GM19238 (cell line): ENCODE data around the gene GABRD.

Experiments
- DNase-seq: peaks from one replicate; pipeline ENCODE4 v3.0.0; 2011; ENCODE audit warnings: low spot score; ENCODE audit not compliant: insufficient read length

GABRD gene

GRCh38 chr1:2074944-2075740 is 56.0 kb downstream of the GABRD start:
- DNase-seq: no peak

GRCh38 chr1:2076826-2077225 is 57.7 kb downstream of the GABRD start:
- DNase-seq: no peak

GRCh38 chr1:2078170-2078569 is 59.0 kb downstream of the GABRD start:
- DNase-seq: no peak

GRCh38 chr1:2079396-2080085 is 60.4 kb downstream of the GABRD start:
- no peak for DNase-seq

DNA sequence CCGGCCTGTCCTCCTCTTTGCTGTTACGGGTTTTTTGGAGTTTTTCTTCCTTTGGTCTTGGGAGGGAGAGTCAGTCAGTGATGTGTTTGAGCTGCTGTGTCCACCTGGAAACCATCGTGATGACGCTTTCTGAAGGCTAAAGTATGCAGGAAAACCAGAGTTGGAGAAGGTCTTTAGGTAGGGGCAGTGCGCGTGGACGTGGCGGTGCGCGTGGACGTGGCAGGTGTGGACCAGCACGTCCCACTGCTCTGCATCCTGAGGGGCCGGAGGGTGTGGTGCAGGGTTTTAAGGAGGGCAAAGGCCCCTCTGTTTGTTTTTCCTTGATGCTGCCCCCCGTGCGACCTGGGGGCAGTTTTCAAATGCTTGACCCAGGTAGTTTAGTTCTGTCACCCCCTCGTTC is 61.0 kb downstream of the GABRD start:
- DNase-seq: no peak
